ENCODE data around the gene DCAF11. TPM values are rescaled to one million over a fixed set of nuclear protein-coding genes. Genes with fewer than 3 reads are reported as not detected.

The DCAF11 gene
- total and polyA plus RNA-seq, 2 of the 13 experiments (the other 11 are each of a cell fraction or from before 2014, with no cell fraction given): 150 to 257 TPM

- TF ChIP-seq ZNF609 (CRISPR knock-in tag; IDR thresholded peaks at IDR 0.05; ENCODE audit: borderline replicate concordance): no peak
- 0 out of 2 replicates have a peak, but pooled peaks have one; percentile 7 for TF ChIP-seq ZNF7 (CRISPR knock-in tag; IDR thresholded peaks at IDR 0.05)
- 0 out of 2 replicates have a peak, but pooled peaks have one; percentile 32 for TF ChIP-seq MTA1 (CRISPR knock-in tag; IDR thresholded peaks at IDR 0.05; ENCODE audit: borderline replicate concordance)
- no peak for TF ChIP-seq ZNF350 (CRISPR knock-in tag; IDR thresholded peaks at IDR 0.05; ENCODE audit: borderline replicate concordance, low read depth)
- TF ChIP-seq CHCHD3 (CRISPR knock-in tag; IDR thresholded peaks at IDR 0.05): no peak
- TF ChIP-seq TRAFD1 (CRISPR knock-in tag; IDR thresholded peaks at IDR 0.05; ENCODE audit: borderline replicate concordance): 0 out of 2 replicates have a peak, but pooled peaks have one; percentile 42
- TF ChIP-seq ZNF318 (CRISPR knock-in tag; IDR thresholded peaks at IDR 0.05): 0 out of 2 replicates have a peak, but pooled peaks have one; percentile 48
- TF ChIP-seq AHR (CRISPR knock-in tag; IDR thresholded peaks at IDR 0.05): no peak
- no peak; the same call in 1 of the 2 replicates for TF ChIP-seq PAF1 (CRISPR knock-in tag; IDR thresholded peaks at IDR 0.05)
- TF ChIP-seq IRF9 (CRISPR knock-in tag; IDR thresholded peaks at IDR 0.05; ENCODE audit: borderline replicate concordance): no peak
- no peak for TF ChIP-seq ZNF678 (CRISPR knock-in tag; IDR thresholded peaks at IDR 0.05)
- no peak for TF ChIP-seq MAX (IDR thresholded peaks at IDR 0.05)
Measured at GRCh38 chr14:24162093-24162492, 47.5 kb downstream of the DCAF11 start (continued).
